GM18520 (cell line): ENCODE data around the gene OR2S2.
"Not testable (repeated sequence)": the region's sequence is repeated elsewhere in the genome, so short reads cannot be mapped to it uniquely, and the experiment has no call there.

Experiments used
- ATAC-seq: cut with Tn5 transposase; IDR thresholded peaks from one replicate; pipeline ENCODE4 v1.9.1; 2021; ENCODE audit not compliant: unreplicated experiment

The OR2S2 gene

GRCh38 chr9:35958104-35958837 is at the start of gene OR2S2:
Gene OR2S2, minus strand, starts transcription at chr9:35958154. Its CDS starts 56 bp downstream, at chr9:35958098.
- no peak for ATAC-seq

- ATAC-seq: no peak
Measured at GRCh38 chr9:36007316-36007708, 49.4 kb upstream of the OR2S2 start.

GRCh38 chr9:36006549-36007315 is 48.8 kb upstream of the OR2S2 start:
- no peak for ATAC-seq

- no peak for ATAC-seq
Measured at GRCh38 chr9:36005891-36006290, 47.9 kb upstream of the OR2S2 start.

- no peak for ATAC-seq
Measured at GRCh38 chr9:35998333-35998732, 40.4 kb upstream of the OR2S2 start.

- not testable (repeated sequence) for ATAC-seq
Measured at GRCh38 chr9:35997016-35997415, 39.1 kb upstream of the OR2S2 start.

- no peak for ATAC-seq
Measured at GRCh38 chr9:35996358-35996970, 38.5 kb upstream of the OR2S2 start.

- ATAC-seq: no peak
Measured at GRCh38 chr9:35994959-35995358, 37.0 kb upstream of the OR2S2 start.

- ATAC-seq: no peak
Measured at GRCh38 chr9:35993976-35994720, 36.2 kb upstream of the OR2S2 start.

- not testable (repeated sequence) for ATAC-seq
Measured at GRCh38 chr9:35993136-35993535, 35.2 kb upstream of the OR2S2 start.

- ATAC-seq: no peak
Measured at GRCh38 chr9:35990155-35990554, 32.2 kb upstream of the OR2S2 start.

- no peak for ATAC-seq
Measured at GRCh38 chr9:35984021-35984420, 26.1 kb upstream of the OR2S2 start.

- ATAC-seq: no peak
Measured at GRCh38 chr9:35981699-35982098, 23.7 kb upstream of the OR2S2 start.

- ATAC-seq: no peak
Measured at GRCh38 chr9:35980289-35981011, 22.5 kb upstream of the OR2S2 start.

GRCh38 chr9:35978792-35979191 is 20.8 kb upstream of the OR2S2 start:
- ATAC-seq: no peak

GRCh38 chr9:35976726-35977125 is 18.8 kb upstream of the OR2S2 start:
- no peak for ATAC-seq

GRCh38 chr9:35974800-35975199 is 16.8 kb upstream of the OR2S2 start:
- ATAC-seq: no peak

- no peak for ATAC-seq
Measured at GRCh38 chr9:35972093-35972492, 14.1 kb upstream of the OR2S2 start.

- ATAC-seq: no peak
Measured at GRCh38 chr9:35967042-35967441, 9.1 kb upstream of the OR2S2 start.

- ATAC-seq: no peak
Measured at GRCh38 chr9:35966433-35966832, 8.5 kb upstream of the OR2S2 start.

- no peak for ATAC-seq
Measured at GRCh38 chr9:35965011-35965410, 7.1 kb upstream of the OR2S2 start.
